ENCODE results near the gene FAM209B. TPM values are rescaled to one million over a fixed set of nuclear protein-coding genes. Genes with fewer than 3 reads are reported as not detected.

The FAM209B gene
- total RNA-seq, 1 experiment from 2014 or later = 0.92 TPM

DNA sequence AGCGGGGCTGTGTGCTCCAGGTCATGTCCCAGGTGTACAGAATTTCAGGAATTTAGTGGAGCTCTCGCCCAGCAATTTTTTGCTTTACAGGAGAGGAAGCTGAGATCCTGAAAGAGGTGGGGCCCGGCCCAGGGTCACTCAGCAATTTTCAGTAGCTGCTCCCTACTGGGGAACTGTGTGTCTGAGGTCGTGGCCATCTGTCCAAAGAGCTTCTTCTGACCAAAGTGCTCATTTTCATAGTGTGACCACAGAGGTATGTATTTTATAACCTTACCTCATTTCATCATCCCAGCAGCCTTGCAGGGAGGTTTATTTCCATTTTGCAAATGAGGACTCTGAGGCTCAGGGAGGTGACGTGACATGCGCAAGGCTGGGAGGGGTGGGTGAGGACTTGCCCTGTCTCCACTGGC lies 46.3 kb downstream of the FAM209B start:
- Histone ChIP-seq H4K91ac (ENCODE audit: insufficient read length, low read depth, low read length) (no peak overlapping the region), H2BK12ac (ENCODE audit: insufficient read length, low read depth, low read length) (no peak overlapping the region), H3K9ac (ENCODE audit: extremely low read depth, insufficient read length, low read length) (no peak overlapping the region), H4K20me1 (ENCODE audit: control insufficient read depth, insufficient read depth, insufficient read length) (no peaks in the 10 kb centered on the region), H2BK20ac (ENCODE audit: low read depth, low read length, poor library complexity, severe bottlenecking) (no peak overlapping the region), H3K18ac (ENCODE audit: insufficient read length, low read depth, low read length) (no peak overlapping the region), H3K23ac (ENCODE audit: insufficient read length, low read depth, low read length) (no peak overlapping the region), H4K5ac (ENCODE audit: insufficient read length, low read depth, low read length) (no peak overlapping the region), H3K27me3 (ENCODE audit: insufficient read depth, low read length) (no peaks in the 10 kb centered on the region), H3K14ac (ENCODE audit: insufficient read depth, low read length) (no peak overlapping the region), H3K4me1 (ENCODE audit: insufficient read depth, low read length) (no peaks in the 10 kb centered on the region), H3T11ph (ENCODE audit: low read length) (no peak overlapping the region), H2BK120ac (ENCODE audit: low read depth, low read length, poor library complexity, severe bottlenecking) (no peak overlapping the region), H2BK15ac (ENCODE audit: low read depth, low read length) (no peak overlapping the region), H3K56ac (ENCODE audit: insufficient read length, low read depth, low read length) (no peak overlapping the region), H2AK5ac (ENCODE audit: insufficient read length, low read length) (no peak overlapping the region), H3K79me2 (ENCODE audit: insufficient read depth, low read length) (no peaks in the 10 kb centered on the region), H3K9me3 (ENCODE audit: control insufficient read depth, low read depth, low read length) (no peaks in the 10 kb centered on the region), H4K8ac (replicated peaks; ENCODE audit: insufficient read length, low read depth, low read length) (no peak overlapping the region), H3K27ac (ENCODE audit: insufficient read length, low read depth, low read length) (no peak overlapping the region), H2BK5ac (ENCODE audit: insufficient read length, low read length) (no peak overlapping the region), H3K79me1 (ENCODE audit: insufficient read depth, low read depth, low read length, poor library complexity, severe bottlenecking) (no peaks in the 10 kb centered on the region), H3K4me2 (ENCODE audit: insufficient read depth, insufficient read length, low read length) (no peak overlapping the region), H2AFZ (ENCODE audit: low read length) (no peak overlapping the region), H3K4ac (ENCODE audit: low read depth, low read length) (no peak overlapping the region), H3K23me2 (ENCODE audit: insufficient read length, low read depth, low read length, poor library complexity, severe bottlenecking) (no peaks in the 10 kb centered on the region)
- no CpG with 5 or more reads among the region's 6 CpGs for WGBS (ENCODE audit: extremely low coverage, insufficient read length, low lambda C conversion rate)
- Mint-ChIP-seq H3K36me3 (ENCODE audit: insufficient read depth in 1 of 3, low read depth in 3 of 3) (no peaks in the 10 kb centered on the region), H3K27ac (no peak overlapping the region; a peak in 1 of 7 replicates), H3K9me3 (no peaks in the 10 kb centered on the region; a peak in 1 of 5 replicates), H3K27me3 (ENCODE audit: low read depth) (no peaks in the 10 kb centered on the region; the same call in 1 of the 2 replicates), H3K4me1 (peaks cover 5 to 11% of the 10 kb centered on the region in 2 experiments), H3K4me3 (no peak overlapping the region)
- no peak for DNase-seq
- no peak for TF ChIP-seq CTCF (conservative IDR thresholded peaks at IDR 0.05)
